HEK293T (cell line): ENCODE results near the gene TMEM115.
"Not testable (repeated sequence)": the region's sequence is repeated elsewhere in the genome, so short reads cannot be mapped to it uniquely, and the experiment has no call there.

Source experiments
- CTCF ChIA-PET: fragments of 350-600 bp; formaldehyde crosslinking; extraction: SDS; loops from one replicate; lab custom pipeline; 2021; ENCODE audit warnings: antibody characterized with exemption, inconsistent platforms; lab: Yijun Ruan, JAX
- POLR2A ChIA-PET: fragments of 350-600 bp; formaldehyde crosslinking; extraction: SDS; loops from one replicate; lab custom pipeline; 2020; ENCODE audit warnings: antibody characterized with exemption, inconsistent platforms; lab: Yijun Ruan, JAX
- DNase-seq: peaks from one replicate; pipeline ENCODE4 v3.0.0; 2012; ENCODE audit warnings: mixed read lengths; ENCODE audit errors: extremely low spot score
- ARNT ChIP-seq: fragments of 450-650 bp; IDR thresholded peaks from 2 replicates; pipeline ENCODE4 v1.6.1; 2017; ENCODE audit warnings: mild to moderate bottlenecking
- BHLHE40 ChIP-seq: fragments of 450-650 bp; IDR thresholded peaks from 2 replicates; pipeline ENCODE4 v1.6.1; 2016; ENCODE audit warnings: mild to moderate bottlenecking, moderate library complexity, borderline replicate concordance
- CTBP1 ChIP-seq: fragments of 450-650 bp; IDR thresholded peaks from 2 replicates; pipeline ENCODE4 v1.6.1; 2016; ENCODE audit warnings: borderline replicate concordance
- ELF4 ChIP-seq: fragments of 450-650 bp; IDR thresholded peaks from 2 replicates; pipeline ENCODE4 v1.6.1; 2017; ENCODE audit warnings: antibody characterized with exemption
- FOXA1 ChIP-seq: fragments of 450-650 bp; IDR thresholded peaks from 2 replicates; pipeline ENCODE4 v1.6.1; 2016; ENCODE audit warnings: mild to moderate bottlenecking
- FOXK2 ChIP-seq: fragments of 450-650 bp; IDR thresholded peaks from 2 replicates; pipeline ENCODE4 v1.6.1; 2016; ENCODE audit warnings: mild to moderate bottlenecking
- FOXM1 ChIP-seq: fragments of 450-650 bp; IDR thresholded peaks from 2 replicates; pipeline ENCODE4 v1.6.1; 2017; ENCODE audit warnings: mild to moderate bottlenecking, borderline replicate concordance
- HDGF ChIP-seq: fragments of 450-650 bp; IDR thresholded peaks from 2 replicates; pipeline ENCODE4 v1.6.1; 2017; ENCODE audit warnings: antibody characterized with exemption, borderline replicate concordance
- L3MBTL2 ChIP-seq: fragments of 450-650 bp; conservative IDR thresholded peaks from 2 replicates; pipeline ENCODE4 v1.6.1; 2016; ENCODE audit warnings: mild to moderate bottlenecking
- LEF1 ChIP-seq: fragments of 450-650 bp; IDR thresholded peaks from 2 replicates; pipeline ENCODE4 v1.6.1; 2017; ENCODE audit warnings: mild to moderate bottlenecking, borderline replicate concordance
- NFRKB ChIP-seq: fragments of 450-650 bp; IDR thresholded peaks from 2 replicates; pipeline ENCODE4 v1.6.1; 2016; ENCODE audit warnings: mild to moderate bottlenecking, moderate library complexity
- SP1 ChIP-seq: fragments of 450-650 bp; IDR thresholded peaks from 2 replicates; pipeline ENCODE4 v1.6.1; 2017
- SUZ12 ChIP-seq: fragments of 450-650 bp; IDR thresholded peaks from 2 replicates; pipeline ENCODE4 v1.6.1; 2016; ENCODE audit warnings: mild to moderate bottlenecking
- TARDBP ChIP-seq: fragments of 450-650 bp; IDR thresholded peaks from 2 replicates; pipeline ENCODE4 v1.6.1; 2016
- ZNF384 ChIP-seq: fragments of 450-650 bp; IDR thresholded peaks from 2 replicates; pipeline ENCODE4 v1.6.1; 2016
- TF ChIP-seq, protein P1 (sequence below): fragments of 450-650 bp; IDR thresholded peaks from 2 replicates; pipeline ENCODE4 v1.6.1; 2016

The TMEM115 gene

DNA sequence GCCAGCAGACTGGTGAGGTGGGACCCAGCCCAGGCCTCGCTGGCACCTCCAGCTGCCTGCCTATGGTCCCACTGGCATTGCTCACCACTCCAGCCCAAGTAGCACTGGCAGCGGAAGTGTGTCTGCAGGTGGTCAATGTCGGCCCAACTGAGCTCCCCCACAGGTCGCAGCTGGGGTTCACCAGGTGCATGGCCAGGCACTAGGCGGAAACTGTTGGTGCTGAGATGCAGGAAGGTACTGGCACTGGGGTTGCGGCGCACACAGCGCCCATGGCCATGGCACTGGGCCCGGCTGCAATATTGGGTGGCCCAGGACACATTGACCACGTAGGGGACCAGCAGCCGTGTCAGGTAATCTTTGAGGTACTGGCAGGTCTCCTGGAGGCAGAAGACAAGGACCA, 41.2 kb downstream of the TMEM115 start:
- CTCF ChIA-PET = no interaction called here
- DNase-seq = no peak
- TF ChIP-seq LEF1 (no peak), NFRKB (no peak), ELF4 (no peak), FOXA1 (no peak), ZNF384 (no peak), SP1 (no peak), SUZ12 (no peak), ARNT (no peak), CTBP1 (no peak), FOXK2 (no peak), FOXM1 (no peak), BHLHE40 (no peak), TARDBP (no peak), L3MBTL2 (no peak), HDGF (no peak)
- TF ChIP-seq, protein P1, sequence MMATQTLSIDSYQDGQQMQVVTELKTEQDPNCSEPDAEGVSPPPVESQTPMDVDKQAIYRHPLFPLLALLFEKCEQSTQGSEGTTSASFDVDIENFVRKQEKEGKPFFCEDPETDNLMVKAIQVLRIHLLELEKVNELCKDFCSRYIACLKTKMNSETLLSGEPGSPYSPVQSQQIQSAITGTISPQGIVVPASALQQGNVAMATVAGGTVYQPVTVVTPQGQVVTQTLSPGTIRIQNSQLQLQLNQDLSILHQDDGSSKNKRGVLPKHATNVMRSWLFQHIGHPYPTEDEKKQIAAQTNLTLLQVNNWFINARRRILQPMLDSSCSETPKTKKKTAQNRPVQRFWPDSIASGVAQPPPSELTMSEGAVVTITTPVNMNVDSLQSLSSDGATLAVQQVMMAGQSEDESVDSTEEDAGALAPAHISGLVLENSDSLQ = no peak
- POLR2A ChIA-PET = interaction anchor here (1.3 to 2.1 kb wide), 4 partner anchors 10 to 26 kb away, joined by 3 to 12 read pairs (median 6); partner anchors contain the start of genes HYAL3, IFRD2, NAA80 and TUSC2

DNA sequence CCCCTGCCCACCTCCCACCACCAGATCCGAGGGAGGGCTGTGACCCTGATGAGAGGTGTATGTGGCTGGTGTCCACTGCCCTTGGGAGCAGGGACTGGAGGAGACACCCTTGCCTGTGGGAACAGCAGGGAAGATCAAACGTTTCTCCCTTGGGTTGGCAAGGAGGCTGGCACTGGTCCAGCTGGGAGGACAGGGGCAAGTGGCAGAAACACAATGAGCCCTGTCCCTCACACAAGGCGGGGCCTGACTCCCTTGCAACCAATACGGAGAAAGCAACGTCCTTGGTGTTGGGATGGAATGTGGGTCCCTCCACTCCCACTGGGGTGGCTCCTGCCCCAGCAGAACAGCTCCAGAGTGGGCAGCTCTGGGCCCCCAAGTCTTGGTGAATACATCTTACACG, 42.0 kb downstream of the TMEM115 start:
- TF ChIP-seq FOXK2 (no peak), BHLHE40 (no peak), SP1 (no peak), L3MBTL2 (no peak), ELF4 (no peak), NFRKB (no peak), ARNT (no peak), TARDBP (no peak), FOXA1 (no peak), ZNF384 (no peak), HDGF (no peak), CTBP1 (no peak), FOXM1 (no peak), SUZ12 (no peak), LEF1 (no peak)
- TF ChIP-seq, protein P1 = no peak
- CTCF ChIA-PET = no interaction called here
- POLR2A ChIA-PET = interaction anchor here (0.7 to 2.1 kb wide), 5 partner anchors 11 to 25 kb away, joined by 3 to 12 read pairs (median 4); partner anchors contain the start of genes HYAL3, IFRD2, NAA80 and TUSC2

DNA sequence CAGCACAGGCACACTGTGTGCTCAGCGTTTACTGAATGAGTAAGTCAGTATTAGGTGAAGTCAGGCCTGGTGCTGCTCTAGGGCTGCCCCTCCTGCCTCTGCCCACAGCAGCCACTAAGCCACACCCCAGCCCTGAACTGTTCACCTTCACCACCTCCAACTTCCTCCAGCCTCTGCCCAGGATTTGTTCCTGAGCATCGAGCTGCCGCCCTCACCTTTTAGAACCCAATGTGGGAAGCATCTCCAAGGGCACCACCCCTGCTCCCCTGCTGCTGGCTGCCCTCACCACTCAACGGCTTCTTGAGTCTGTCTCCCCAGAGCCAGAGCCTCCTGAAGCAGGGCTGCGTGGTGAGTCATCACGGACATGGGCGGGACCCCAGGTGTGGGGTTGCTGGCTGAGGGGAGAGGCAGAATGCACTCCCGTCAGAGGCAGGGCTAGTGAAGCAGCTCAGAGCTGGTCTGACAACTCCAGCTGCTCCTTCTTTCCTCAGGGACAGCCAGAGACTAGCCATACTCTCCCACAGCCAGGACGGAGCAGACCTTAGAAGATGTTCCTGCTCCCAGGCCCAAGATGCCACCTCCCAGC, 42.6 kb downstream of the TMEM115 start:
- TF ChIP-seq LEF1 (no peak), SP1 (no peak), HDGF (no peak), TARDBP (no peak), L3MBTL2 (no peak), FOXM1 (no peak), ZNF384 (no peak), NFRKB (no peak), FOXK2 (no peak), FOXA1 (no peak), BHLHE40 (no peak), ELF4 (no peak), CTBP1 (no peak), SUZ12 (no peak), ARNT (no peak)
- TF ChIP-seq, protein P1 = no peak
- ChIA-PET CTCF (no interaction called here), POLR2A (interaction anchor here (0.7 to 2.1 kb wide), 3 partner anchors 12 to 25 kb away, joined by 3 to 7 read pairs (median 4); partner anchors contain the start of genes HYAL3, IFRD2, NAA80 and TUSC2)
- DNase-seq = no peak

More for the DNA sequence above, 42.0 kb downstream of the TMEM115 start:
- DNase-seq = no peak

DNA sequence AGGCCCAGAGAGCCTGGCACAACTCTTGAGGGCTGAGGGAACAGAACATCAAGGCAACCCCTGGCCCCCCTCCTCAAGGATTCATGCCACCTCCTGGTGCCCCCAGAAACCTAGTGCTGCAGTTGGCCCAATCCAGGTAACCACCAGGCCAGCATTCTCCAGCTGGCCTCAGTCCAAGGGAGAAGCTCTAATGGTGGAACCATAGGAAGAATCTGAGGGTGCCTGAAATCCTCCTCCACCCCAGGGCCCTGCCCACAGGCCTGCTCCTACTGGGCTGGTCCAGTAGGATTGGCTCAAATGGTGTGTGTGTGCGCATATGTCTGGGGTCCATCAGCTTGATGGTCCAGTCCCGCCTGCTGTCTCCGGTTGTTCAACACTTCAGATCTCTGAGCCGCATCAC, 44.5 kb downstream of the TMEM115 start:
- DNase-seq = no peak
- CTCF ChIA-PET = interaction anchor here (0.6 to 2.6 kb wide), 2 partner anchors 9 to 308 kb away, joined by 4 to 7 read pairs; no protein-coding TSS in a partner anchor
- POLR2A ChIA-PET = interaction anchor here (0.9 to 2.5 kb wide), 3 partner anchors 13 to 36 kb away, joined by 3 to 8 read pairs (median 5); partner anchors contain the start of genes CYB561D2, NPRL2 and TUSC2
- TF ChIP-seq SP1 (no peak), FOXK2 (no peak)

DNA sequence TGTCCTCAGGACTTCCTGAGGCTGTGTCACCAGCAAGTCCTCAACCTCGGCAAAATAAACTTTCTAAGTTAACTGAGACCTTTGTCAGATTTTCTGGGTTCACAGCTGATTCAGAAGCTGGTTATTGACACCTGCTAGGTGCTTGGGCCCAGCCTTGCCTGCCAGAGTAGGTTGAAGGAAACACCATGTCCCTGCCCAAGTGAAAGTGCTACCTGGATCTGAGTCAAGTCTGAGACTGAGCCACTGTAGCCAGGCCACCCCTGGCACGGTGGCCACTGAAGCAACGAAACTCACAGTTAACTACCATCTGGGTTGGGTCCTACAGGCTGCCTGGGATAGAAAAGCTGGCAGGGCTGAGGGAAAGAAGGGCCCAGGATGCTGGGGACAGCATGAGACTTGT, 45.0 kb downstream of the TMEM115 start:
- no peak for DNase-seq
- CTCF ChIA-PET = interaction anchor here (0.6 to 2.6 kb wide), 2 partner anchors 10 to 308 kb away, joined by 4 to 7 read pairs; no protein-coding TSS in a partner anchor
- TF ChIP-seq SP1 (no peak), FOXA1 (no peak), ZNF384 (no peak), LEF1 (no peak), NFRKB (no peak), FOXK2 (no peak), HDGF (no peak), SUZ12 (no peak), ARNT (no peak), ELF4 (no peak), CTBP1 (no peak), L3MBTL2 (no peak), FOXM1 (no peak), TARDBP (no peak), BHLHE40 (no peak)
- TF ChIP-seq, protein P1 = no peak
- POLR2A ChIA-PET = interaction anchor here (1.5 to 2.5 kb wide), 2 partner anchors 14 to 23 kb away, joined by 5 to 8 read pairs; partner anchors contain the start of gene TUSC2

DNA sequence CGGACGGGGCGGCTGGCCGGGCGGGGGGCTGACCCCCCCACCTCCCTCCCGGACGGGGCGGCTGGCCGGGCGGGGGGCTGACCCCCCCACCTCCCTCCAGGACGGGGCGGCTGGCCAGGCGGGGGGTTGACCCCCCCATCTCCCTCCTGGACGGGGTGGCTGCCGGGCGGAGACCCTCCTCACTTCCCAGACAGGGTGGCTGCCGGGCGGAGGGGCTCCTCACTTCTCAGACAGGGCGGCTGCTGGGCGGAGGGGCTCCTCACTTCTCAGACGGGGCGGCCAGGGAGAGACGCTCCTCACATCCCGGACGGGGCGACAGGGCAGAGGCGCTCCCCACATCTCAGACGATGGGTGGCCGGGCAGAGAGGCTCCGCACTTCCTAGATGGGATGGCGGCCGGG, 47.3 kb downstream of the TMEM115 start:
- CTCF ChIA-PET, POLR2A ChIA-PET, DNase-seq: not testable (repeated sequence)
